Neural progenitor cell (in vitro differentiated cells): Measurements from ENCODE around the gene GRB2.

Experiments used
- EZH2 ChIP-seq: fragments of 200-600 bp; sonication (generic); IDR thresholded peaks from 2 replicates; pipeline ENCODE4 v1.6.1; 2017; ENCODE audit warnings: antibody characterized with exemption, mild to moderate bottlenecking, moderate library complexity
- EZH2phosphoT487 ChIP-seq: fragments of 200-600 bp; sonication (generic); IDR thresholded peaks from 2 replicates; pipeline ENCODE4 v1.6.1; 2017; ENCODE audit warnings: antibody characterized with exemption
- TF ChIP-seq, protein P1 (sequence below): fragments of 200-600 bp; sonication (generic); IDR thresholded peaks from 2 replicates; pipeline ENCODE4 v1.5.1; 2017; ENCODE audit warnings: antibody characterized with exemption, mild to moderate bottlenecking

- TF ChIP-seq EZH2phosphoT487: no peak
- TF ChIP-seq, protein P1, sequence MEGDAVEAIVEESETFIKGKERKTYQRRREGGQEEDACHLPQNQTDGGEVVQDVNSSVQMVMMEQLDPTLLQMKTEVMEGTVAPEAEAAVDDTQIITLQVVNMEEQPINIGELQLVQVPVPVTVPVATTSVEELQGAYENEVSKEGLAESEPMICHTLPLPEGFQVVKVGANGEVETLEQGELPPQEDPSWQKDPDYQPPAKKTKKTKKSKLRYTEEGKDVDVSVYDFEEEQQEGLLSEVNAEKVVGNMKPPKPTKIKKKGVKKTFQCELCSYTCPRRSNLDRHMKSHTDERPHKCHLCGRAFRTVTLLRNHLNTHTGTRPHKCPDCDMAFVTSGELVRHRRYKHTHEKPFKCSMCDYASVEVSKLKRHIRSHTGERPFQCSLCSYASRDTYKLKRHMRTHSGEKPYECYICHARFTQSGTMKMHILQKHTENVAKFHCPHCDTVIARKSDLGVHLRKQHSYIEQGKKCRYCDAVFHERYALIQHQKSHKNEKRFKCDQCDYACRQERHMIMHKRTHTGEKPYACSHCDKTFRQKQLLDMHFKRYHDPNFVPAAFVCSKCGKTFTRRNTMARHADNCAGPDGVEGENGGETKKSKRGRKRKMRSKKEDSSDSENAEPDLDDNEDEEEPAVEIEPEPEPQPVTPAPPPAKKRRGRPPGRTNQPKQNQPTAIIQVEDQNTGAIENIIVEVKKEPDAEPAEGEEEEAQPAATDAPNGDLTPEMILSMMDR: no peak
- TF ChIP-seq EZH2: no peak
Measured at GRCh38 chr17:75417054-75417580, 11.6 kb upstream of the GRB2 start.
